Measurements from ENCODE around the gene DFFA.
A peak's percentile ranks its signal among the peaks of the same experiment; 100 is the strongest.
"Not testable (repeated sequence)": the region's sequence is repeated elsewhere in the genome, so short reads cannot be mapped to it uniquely, and the experiment has no call there.

DFFA gene

DNA sequence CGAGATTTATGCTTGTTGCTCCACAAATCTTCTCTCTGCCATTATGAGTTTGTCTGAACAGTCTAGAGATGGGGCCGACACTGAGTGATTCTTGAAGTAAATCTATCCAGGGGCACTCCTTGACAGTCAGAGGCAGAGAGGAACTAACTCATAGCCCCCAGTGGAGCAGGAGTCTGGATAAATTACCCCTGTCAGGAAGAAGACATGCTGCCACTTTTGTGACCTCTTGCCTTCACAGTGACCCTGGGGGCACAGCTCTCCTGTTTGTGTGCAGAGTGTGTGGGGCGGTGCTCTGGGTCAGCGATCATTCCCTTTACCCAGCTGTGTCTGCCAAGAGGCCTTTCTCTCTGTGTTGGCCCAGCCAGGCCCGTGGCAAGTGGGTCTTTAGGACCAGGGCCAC, 31.9 kb upstream of the DFFA start:
- no peak for DNase-seq

DNA sequence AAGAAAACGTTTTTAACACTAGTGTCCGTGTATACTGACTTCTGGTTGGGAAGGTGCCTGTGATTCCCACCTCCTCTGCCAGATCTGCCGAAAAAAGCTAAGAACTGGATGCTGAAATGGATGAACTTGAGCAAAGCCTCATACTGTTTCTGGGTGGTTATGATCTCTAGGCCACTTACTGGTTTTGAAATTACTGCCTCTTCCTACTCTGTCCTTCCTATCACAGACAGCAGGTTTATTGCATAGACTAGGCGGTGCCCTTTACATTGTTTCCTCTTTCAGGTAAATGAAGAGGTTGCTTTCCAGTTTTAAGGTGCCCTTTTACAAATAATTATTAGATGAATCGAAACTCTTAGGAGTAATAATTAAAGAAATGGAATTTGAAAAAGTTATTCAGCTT, 29.9 kb upstream of the DFFA start:
- no peak for DNase-seq

DNA sequence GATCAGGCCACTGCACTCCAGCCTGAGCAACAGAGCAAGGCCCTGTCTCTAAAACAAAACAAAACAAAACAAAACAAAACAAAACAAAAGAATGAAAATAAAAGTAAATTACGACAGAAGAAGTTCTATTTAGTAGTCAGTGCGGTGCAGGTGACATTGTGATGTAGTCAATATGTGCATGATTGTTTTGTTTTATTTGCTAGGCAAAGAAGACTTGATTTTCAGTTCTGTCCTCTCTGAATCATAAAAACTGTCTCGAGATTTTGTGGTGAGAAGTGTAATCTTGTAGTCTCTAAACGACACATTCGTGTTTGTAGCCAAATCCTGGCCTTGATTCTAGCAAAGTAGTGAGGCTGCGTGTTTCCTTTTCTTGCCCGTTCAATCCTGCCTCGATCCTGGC, 25.9 kb upstream of the DFFA start:
- DNase-seq: no peak

DNA sequence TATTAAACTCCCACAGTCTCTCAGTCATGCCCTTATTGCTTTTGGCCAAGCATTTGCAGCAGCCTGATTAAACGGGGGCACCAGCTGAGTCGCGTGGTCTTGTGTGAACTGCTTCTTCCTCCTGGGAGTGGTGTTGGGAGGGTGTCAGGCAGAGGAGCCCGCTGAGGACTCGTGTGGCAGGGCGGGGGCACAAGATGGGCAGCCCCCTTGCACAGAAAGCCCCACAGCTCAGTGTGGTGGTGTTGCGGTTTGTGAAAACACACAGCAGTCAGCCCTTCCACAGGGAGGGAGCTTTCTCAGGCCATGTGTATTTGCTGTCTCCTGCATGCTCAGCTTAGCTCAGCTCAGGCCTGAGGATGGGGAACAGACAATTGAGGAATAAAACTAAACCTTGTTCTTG, 24.8 kb upstream of the DFFA start:
- no peak for DNase-seq

DNA sequence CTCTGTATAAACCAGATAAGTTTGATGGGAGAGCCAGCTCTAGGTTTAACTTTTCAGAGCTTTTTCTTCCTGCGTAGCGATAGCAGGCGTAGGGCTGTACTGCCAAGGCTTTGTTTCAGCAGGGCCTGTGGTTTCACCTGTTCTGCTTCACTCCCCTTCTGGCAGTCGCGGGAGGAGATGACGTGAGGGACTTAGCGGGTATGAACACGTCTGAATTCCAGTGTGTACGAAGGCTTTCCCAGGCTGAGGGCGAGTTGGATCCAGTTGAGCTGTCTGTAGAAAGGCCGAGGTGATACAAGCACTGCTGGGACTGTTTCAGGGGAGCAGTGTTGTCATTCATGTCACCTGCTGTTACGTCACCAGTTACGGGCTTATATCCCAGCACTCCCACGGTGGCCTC, 23.6 kb upstream of the DFFA start:
- DNase-seq: no peak

DNA sequence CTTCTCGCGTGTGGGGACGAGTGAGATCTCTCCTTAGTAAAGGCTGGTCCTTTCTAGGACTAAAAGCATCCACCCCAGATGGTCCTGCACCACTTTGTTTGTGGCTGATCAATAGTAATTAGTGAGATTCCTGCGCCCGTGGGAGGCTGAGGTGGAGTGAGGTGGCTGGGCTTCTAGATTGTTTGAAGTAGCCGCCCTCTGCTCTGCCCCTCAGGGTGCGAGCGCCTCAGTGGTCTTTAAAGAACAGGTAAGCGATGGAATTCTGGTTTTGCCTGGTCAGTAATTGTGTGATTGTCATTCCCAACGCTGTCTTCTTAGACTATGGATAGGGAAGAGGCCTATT, 23.1 kb upstream of the DFFA start:
- no peak for DNase-seq

DNA sequence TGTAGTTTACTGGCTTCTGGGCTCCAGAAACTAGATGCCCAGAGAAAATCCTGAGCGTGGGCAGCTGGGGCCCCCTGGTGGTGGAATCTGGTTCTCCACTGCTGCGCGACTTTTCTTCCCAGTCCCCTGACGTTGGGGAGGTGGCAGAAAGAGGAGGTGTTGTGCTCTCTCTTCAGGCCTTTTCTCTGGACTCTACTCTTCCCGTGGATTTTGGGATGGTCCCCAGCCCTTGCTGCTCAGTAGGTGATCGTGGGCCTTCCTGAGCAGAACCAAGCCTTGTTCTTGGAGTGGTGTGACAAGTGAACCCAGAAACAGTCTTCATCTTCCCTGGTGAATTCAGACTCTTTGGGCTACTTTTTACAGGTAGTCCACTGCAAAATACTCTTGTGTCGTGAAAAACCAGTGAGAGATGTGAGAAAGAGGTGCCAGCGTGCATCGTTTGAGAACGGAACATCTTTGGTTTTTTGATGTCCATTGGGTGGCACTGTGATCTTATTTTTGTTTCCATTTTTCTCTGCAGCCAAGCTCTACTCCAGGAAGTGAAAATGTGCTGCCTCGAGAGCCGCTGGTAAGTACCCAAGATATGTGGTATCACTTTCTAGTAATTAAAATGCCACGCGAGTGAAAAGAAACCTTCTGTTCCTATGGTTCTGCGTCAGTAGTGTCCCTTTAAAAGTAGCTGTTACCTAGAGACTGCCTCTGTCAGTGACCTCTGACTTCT, 22.6 kb upstream of the DFFA start:
- peak; percentile 65 for DNase-seq

DNA sequence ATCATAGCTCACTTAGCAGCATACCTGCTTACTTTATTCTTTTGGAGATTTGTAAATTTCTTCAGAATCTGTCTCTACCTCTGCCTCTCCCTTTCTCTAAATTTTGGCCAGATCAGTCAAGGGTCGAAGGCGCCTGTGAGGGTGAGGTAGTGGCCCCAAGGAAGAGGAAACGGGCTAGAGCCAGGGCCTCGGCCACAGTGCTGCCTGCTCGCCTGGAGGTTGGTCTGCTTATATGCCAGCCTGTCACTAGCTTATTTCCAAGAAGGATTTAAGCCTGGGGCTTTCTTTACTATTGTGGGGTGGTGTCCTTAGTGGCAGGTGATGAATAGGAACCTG, 22.1 kb upstream of the DFFA start:
- no peak for DNase-seq

DNA sequence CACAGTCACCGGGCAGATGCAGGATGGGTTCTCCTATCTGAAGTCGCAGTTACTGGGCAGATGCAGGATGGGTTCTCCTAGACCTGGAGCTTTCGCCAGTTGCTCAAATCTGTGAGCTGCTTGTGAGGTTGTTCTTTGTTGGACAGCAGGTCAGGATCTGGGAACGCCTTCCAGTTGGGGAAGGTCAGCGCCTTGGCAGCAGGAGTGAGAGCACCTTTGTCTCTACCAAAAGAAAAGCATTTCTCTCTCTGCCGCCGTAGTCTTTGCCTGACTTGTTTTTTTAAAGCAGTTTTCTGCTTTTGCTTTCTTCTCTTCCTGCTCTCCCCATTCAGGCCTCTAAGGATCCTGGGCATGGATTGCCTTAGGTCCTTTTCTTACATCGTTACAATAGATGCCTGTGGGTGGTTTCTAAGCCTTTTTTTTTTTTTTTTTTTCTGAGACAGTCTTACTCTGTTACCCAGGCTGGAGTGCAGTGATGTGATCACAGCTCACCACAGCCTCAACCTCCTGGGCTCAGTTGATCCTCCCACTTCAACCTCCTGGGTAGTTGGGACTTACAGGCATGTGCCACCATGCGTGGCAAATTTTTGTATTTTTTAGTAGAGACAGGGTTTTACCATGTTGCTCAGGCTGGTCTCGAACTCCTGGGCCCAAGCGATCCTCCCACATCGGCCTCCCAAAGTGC, 18.1 kb upstream of the DFFA start:
- no peak for DNase-seq

DNA sequence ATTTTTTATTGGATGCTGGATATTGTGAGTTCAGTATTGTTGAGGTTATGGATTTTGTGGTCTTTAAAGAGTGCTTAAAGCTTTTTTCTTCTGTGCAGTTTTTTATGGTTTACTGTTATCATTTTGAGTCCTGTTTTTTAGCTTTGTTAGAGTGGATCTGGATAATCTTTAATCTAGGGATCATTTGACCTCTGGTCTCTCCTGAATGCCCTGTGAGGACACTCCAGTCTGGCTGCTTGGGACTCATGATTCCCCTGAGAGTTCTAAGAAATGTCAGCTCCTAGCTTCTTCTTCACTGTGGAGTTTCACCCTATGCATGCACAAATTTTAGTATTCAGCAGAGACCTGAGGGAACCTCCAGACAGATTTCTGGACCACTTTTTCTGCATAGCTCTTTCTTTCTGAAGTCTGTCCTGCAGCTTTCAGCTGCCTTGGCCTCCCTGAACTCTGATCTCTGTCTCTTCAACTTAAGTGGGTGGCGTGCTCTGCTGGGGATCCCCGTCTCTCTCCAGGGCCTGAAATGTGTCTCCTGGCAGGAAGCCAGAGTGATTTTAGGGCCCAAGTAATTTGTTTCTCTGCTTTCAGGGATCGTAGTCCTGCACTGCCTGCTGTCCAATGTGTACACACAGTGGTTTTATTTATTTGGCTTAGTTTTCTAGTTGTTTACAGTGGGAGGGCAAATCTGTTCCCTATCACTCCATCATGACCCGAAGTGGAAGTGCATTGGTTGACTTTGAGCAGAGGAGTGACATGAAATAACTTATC, 17.1 kb upstream of the DFFA start:
- DNase-seq: no peak

DNA sequence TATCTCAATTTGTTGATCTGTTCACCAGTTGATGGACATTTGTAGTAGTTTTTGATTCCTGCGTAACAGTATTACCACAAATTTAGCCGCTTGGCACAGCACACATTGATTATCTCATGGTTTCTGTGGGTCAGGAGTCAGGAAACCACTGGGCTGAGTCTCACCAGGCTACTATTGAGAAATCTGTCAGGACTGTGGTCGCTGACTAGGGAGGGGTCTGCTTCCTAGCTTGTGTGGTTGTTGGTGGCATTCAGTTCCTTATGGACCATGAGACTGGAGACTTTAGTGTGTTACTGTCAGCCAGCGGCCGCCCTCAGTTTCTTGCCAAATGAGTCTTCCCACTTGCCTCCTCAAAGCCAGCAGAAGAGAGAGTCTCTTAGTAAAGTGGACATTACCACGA, 12.2 kb upstream of the DFFA start:
- DNase-seq: no peak

DNA sequence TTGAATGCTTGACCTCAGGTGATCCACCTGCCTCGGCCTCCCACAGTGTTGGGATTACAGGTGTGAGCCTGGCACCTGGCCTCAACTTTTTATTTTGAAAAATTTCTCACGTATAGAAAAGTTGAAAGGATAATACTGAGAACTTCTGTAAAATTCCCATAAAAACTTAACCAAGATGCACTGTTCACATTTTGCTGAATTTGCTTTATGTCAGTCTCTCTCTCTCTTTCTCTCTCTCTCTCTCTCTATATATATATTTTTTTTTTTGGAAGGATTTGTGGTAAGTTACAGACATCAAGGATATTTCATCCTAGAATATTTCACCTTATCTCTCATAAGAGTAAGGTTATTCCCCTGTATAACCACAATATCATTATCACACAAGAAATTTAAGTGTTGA, 8.3 kb upstream of the DFFA start:
- DNase-seq: no peak

DNA sequence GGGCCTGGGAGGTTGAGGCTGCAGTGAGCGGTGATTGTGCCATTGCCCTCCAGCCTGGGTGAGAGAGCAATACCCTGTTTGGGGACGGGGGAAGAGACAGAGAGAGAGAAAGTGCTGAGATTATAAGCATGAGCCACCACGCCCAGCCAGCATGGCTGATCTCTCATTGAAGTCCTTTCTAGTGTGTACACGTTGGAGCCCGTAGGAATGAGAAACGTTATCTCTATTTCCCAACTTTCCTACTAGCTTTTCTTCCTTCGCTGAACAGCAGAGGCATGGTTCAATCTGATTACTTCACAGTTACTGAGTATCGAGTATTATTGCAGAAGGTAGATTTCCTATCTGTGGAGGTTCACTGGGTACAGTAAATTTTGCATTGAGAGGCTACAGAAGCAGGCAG, 7.0 kb upstream of the DFFA start:
- no peak for DNase-seq

DNA sequence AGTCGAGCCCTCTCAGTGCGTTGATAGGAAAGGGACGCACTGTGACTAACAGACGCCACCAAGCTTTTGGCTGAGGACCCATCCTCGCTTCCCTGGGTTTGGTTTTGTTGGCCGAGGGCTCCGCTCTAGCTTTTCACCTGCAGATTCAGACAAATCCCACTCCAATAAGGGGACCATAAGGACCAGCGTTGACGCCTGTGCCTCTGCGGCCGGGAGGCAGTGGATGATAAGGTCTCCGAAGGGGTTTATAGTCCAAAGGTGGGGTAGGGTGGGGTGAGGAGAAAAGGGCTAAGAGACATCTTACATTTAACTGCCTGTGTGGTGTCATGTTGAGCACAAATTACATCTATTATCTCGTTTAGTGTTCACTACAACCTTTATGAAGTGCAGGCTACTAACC, 3.2 kb upstream of the DFFA start:
- DNase-seq: no peak

DNA sequence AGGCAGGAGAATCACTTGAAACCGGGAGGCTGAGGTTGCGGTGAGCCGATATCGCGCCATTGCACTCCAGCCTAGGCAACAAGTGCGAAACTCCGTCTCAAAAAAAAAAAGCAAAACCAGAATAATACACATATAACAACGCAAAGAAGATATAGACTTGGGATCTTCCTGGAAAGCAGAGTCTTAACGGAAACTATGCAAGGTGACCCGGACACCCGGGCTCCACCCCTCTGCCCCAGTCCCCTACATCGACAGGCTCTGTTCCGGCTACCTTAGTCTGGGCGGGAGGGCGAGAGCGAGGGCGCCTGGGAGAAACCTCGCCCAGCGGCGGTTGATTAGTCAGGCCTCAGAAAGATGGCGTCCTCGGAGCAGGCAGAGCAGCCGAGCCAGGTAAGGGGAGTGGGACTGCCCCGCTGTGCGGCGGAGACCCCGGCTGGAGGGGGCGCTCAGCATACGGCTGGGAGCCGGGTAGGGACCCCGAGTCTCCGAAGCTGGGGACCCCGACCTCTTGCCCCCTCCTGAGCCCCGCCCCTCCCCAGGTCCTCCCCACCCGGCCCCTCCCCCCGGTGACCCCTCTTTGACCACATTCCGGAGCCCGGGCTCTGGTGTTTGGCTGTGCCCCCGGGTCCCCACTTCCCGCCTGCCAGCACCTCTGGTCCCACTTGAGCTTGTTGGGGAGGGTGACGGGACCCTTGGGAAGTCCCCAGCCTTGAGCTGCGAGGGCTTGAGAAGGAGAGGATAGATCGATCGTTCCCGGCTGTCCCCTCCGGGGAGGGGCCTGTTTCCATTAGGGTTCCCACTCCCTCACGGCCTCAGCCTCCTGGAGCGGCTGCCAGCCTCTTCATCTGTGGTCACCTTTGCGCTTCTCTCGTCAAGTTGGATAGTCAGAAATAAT, 2.5 kb upstream of the DFFA start, which contains the start of gene PEX14:
Gene PEX14, plus strand, starts transcription at position 338 of the 895 bp plus-strand sequence. Its CDS starts 17 bp downstream, at position 355.
- DNase-seq: peak; percentile 44

DNA sequence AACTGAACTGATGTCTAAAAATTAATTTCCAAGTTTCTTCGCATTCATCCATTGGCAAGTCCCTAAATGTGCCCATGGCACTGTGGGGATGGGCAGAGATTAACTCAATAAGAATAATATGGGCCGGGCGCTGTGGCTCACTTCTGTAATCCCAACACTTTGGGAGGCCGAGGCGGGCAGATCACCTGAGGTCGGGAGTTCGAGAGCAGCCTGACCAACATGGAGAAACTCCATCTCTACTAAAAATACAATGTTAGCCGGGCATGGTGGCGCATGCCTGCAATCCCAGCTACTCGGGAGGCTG, 1.9 kb upstream of the DFFA start:
- DNase-seq: not testable (repeated sequence)

DNA sequence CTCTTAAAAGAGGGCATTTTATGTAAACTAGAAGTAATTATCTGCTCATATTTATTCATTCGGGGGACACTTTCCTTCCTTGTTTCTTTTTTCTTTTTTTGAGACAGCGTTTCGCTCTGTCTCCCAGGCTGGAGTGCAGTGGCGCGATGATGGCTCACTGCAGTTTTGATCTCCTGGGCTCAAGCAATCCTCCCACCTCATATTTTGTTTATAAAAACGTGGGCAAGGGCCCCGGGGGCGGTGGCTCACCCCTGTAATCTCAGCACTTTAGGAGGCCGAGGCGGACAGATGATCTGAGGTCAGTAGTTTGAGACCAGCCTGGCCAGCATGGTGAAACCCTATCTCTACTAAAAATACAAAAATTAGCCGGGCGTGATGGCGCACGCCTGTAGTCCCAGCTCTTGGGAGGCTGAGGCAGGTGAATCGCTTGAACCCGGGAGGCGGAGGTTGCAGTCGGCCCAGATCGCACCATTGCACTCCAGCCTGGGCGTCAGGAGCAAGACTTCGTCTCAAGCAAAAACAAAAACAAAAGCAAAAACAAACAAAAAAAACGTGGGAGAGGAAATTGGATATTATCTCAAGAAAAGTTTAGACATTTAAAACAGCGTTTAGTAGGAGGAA, 926 bp upstream of the DFFA start:
- no peak for DNase-seq

DNA sequence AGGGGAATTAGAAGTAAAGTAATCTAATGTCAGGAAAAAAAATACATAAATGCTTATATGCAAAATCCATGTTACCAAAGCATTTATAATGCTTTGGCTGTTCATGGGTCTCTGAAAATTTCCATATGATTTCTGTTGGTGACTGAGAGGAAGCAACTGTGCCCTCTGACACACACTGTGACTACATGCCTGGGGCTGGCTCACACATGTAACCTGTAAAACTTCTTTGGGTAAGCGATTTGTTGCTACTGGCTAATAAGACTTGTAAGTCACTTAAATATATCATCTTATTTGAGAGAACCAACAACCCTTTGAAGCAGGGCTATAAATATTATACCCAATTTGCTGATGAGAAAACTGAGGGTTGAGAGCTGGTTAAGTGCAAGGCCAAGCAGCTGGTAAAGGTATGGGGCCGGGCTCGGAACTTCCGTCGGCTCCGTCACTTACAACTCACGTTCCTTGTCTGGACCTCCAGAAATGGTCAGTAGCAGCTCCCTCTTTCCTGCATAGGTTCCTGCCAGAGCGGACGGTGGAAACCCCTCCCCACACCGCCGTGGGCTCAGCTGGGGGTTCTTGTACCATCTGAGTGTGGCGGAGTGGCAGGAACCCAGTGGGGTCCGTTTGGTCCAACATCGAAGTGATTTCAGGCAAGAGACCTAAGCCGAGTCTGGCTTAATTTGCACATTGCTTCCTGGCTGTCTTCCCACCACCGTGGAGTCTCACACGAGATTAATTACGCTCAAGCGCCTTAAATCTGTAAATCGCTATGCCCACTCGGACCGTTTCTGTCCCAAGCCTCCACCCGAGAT, 714 bp downstream of the DFFA start:
- no peak for DNase-seq

DNA sequence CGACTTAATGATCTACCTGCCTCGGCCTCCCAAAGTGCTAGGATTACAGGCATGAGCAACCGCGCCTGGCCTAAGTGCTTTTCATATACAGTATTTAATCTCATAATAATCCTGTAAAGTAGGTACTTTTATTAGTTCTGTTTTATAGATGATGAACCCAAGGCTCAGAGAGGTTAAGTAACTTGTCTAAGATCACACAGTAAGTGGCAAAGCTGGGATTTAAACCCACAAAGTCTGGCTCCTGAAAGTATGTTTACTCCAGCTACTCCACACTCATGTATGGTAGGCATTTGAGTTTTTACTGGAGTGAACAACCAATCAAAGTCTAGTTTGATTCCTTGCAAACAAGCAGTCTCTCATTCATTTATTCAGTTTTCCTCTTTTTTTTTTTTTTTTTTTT, 2.3 kb downstream of the DFFA start:
- DNase-seq: no peak

DNA sequence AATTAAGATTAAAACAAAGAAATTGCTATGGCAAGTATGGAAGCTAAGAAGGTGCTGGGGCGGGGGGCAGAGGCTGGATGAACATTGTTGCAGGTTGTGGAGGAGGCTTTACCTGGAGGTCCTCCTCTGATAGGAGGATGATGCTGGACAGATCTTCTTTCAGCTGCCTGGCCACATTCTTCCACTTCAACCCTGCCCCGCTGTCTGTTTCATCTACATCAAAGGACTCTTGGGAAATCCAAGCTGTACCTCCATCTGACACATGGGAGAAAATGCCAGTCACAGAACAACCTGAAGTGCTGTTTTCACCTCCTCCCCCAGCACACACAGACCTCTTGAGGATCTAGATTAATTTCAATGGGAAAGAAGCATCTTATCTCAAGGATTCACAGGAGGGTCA, 5.3 kb downstream of the DFFA start:
- no peak for DNase-seq

DNA sequence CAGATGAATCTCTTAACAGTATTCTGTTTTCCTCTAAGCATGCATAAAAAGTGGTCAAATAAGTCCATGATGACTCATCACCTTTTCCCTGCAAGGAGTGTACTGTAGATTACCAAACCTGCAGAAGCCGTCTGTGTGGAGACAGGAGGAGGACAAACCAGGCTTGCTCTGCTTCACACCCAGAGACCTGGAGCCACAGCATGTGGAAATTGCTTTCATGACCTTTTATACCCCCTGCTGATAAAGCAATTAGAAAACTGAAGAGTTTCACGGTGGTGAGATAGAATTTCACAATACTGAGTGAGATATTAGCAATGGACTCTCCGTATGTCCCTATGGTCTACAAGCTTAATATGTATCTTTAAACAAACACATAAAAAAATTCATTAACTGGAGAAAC, 13.1 kb downstream of the DFFA start:
- no peak for DNase-seq

DNA sequence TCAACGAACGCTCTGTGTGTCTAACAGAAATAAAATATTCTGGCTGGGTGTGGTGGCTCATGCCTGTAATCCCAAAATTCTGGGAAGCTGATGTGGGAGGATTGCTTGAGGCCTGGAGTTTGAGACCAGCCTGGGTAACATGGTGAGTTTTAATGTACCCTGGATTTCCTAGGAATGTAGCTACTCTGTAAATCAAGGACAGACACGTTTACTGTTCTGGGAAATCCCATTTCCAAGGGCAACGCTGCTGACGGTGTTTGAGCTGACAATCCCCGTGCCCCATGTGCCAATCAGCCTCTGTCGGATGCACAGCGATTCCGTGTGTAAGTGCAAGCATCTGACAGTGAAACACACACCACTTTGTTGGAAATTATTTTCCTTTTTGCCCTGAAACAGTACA, 14.5 kb downstream of the DFFA start:
- DNase-seq: no peak

All from KG1 (cell line).